Activated CD8-positive, alpha-beta memory T cell treated with anti-CD3 and anti-CD28 coated beads for 4 hours (primary cell): ENCODE measurements around the gene FOXP1.

ENCODE experiments used
- DNase-seq, 2 donors: peaks; one replicate each; pipeline ENCODE4 v3.0.0-alpha.2; 2020; ENCODE audit warnings: low read depth in 2 of 2

Gene FOXP1

DNA sequence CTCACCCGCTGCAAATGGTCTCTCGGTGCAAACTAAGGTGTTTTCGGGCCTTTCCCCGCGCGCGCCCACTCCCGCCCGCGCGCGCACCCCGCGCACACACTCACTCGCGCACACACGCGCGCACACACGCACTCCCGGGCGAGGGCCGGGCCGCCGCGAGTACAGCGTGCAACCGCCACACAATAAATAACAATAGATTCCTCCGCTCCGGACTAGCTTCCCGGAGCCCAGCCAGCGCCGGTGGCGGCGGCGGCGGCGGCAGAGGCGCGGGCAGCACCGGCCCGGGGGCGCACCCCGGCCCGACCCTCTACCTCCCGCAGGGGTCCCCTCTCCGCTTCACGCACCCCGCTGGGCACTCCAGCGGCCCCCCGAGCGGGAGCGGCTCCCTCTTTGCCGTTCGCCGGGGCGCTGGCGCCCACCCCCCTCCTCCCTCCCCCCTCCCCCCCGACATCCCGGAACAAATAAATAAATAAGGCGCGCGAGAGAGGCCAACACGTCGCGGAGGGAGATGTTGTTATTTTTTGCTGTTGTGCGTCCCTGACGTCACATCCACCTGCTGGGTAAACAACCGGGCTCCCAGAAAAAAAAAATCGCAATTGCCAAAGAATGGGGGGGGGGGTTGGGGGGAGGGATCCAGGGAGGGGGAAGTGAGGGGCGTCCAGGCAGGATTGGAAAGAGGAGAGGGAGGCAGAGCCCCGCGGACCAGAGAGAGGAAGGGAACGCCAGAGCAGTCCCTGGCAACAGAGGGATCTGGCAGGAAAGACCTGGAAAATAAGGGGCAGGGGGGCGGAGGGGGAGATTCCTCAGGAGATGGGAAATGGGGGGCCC lies at the start of gene FOXP1:
Gene FOXP1 (minus strand): TSS at position 163 of the 828 bp plus-strand sequence. CDS start 385,347 bp downstream, outside the sequence.
- DNase-seq: peak in 1 of 2 donors; percentile 37

DNA sequence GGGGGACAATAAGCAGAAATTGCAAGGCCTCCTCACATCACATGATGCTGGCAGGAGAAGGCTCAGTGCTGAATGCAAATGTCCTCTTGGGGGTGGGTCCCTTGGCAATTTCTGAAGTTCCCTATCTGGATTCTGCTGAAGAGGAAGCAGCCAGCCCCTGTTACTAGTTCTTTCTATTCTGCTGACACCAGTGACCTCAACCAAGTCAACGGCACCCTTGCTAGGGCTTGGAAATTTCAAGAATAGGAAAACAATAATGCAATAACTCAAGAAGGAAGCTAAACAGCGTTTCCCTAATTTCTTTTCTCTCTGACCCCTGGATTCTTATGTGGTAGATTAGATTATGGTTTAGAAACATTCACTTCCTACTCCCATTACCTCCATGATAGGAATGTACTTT lies 46.2 kb upstream of the FOXP1 start:
- no peak for DNase-seq

DNA sequence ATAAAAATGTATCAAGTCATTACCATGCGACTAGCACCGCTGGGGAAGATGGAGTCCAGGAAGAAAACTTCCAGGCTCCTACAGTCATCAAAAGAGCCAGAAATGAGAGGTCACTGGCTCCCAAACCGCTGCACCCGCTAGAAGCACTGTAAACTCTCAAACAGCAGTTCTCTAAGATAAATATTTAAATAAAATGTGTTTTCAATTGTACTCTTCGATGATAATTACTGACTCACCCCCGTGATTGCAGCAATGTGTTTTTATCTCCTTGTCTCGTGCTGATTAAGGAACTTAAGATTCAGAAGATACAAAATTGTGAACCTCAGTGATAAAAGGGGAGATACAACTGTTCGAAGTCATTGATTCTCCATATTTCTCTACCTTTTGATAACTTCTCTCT lies 45.8 kb upstream of the FOXP1 start:
- DNase-seq: no peak

GRCh38 chr3:71628522-71628921 lies 45.0 kb upstream of the FOXP1 start:
- no peak for DNase-seq

GRCh38 chr3:71625676-71626075 lies 42.1 kb upstream of the FOXP1 start:
- DNase-seq: no peak

DNA sequence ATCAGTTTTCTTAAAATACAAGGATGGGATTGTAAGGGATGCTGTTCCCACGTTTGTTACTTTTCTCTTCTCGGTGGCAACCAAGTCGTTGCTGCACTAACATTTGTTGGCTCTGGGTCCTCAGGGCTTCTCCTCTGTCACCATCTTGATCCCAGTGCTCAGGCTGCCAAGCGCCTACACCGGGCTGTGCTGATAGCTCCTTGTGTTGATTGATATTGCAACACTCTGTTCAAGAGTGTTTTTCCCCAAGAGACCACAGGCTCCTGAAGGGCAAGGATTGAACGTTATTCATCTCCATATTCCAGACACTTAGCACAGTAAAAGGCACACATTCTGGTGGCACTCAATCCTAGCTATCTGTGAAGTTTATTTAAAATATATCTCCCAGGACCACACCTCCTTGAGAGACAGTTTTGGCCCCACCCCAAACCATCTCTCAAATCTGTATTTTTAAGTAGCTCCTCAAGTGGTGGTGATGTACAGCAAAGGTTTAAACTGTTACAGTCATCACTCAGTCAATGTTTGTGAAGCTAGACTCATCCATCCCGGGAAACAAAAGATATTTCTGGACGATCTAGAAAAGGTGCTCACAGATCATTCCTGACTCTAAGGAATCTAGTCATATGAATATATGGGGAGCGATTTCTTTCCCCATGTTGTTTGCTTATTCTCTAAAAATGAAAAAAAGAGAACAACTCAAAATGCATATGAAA lies 38.5 kb upstream of the FOXP1 start:
- no peak for DNase-seq

GRCh38 chr3:71618538-71618937 lies 35.0 kb upstream of the FOXP1 start:
- no peak for DNase-seq

DNA sequence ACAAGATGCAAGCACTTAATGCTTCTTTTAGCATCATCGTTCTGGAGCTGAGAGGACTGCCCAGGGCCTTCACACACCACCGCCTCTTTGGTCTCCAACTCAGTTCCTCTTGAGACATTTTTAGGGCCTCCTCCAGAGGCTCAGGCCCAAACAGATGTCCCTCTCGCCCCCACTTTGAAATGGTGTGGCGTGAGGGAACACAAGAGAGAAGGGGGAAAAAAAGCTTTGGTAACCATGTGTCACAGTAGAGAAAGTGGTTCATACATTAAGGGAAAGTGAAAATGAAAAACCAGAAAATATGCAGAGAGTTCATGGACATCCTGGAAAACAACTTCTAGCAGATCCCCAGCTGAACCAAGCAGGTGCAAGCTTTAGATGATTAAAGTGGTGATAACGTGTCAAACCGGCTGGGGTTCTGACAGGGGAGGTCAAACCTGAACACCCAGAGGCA lies 33.1 kb upstream of the FOXP1 start:
- no peak for DNase-seq

GRCh38 chr3:71614869-71615268 lies 31.3 kb upstream of the FOXP1 start:
- DNase-seq: no peak

- DNase-seq: no peak
Observed at GRCh38 chr3:71614426-71614825, 30.9 kb upstream of the FOXP1 start.

DNA sequence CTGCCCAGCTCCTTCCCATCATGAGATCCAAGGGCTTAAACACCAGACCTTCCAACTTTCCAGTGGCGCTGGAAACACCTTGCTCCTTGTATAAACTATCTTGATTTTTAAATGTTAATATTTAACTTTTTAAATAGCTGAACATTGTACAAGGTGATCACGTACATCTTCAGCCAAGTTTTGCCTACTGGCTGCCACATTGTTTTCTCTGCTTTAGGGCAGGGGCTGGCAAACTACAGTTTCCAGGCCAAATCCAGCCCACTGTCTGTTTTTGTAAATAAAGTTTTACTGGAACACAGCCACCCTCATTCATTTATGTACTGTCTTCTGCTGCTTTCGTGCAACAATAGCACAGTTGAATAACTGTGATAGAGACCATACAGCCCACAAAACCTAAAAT lies 27.6 kb upstream of the FOXP1 start:
- DNase-seq: no peak

GRCh38 chr3:71607364-71607763 lies 23.8 kb upstream of the FOXP1 start:
- DNase-seq: no peak

DNA sequence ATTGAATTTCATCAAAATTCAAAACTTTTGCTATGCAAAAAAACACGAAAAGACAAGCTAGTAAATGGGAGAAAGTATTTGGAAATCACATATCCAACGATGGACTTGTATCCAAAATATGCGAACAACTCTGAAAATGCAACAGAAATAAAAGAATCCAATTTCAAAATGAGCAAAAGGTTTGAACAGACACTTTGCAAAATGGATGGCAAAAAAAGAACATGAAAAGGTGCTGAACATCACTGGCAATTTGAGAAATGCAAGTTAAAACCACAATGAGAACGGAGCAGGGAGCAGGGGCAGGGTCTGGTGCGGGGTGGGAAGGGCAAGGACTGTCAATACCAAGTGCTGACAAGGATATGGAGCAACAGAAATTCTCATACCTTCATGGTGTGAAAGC lies 23.1 kb upstream of the FOXP1 start:
- DNase-seq: no peak

DNA sequence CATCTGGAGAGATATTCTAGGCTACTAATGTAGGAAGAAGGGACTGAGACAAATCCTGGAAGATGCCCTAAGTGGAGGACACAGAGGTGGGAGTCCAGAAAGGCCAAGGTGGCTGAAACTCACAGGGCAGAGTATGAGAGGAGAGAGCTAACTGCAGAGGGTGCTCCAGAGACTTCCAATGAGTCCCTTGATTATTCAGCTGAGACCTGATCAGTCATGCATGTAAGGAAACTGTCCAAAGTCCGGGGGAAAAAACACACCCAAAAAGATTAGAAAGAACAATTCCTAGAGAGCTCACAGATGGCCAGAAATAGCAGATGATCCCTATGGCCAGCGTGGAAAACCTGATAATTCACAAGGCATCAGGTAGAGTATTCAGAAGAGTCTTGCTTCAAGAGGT lies 18.7 kb upstream of the FOXP1 start:
- DNase-seq: no peak

GRCh38 chr3:71601811-71602210 lies 18.3 kb upstream of the FOXP1 start:
- DNase-seq: no peak

GRCh38 chr3:71600646-71601288 lies 17.2 kb upstream of the FOXP1 start:
- DNase-seq: no peak

DNA sequence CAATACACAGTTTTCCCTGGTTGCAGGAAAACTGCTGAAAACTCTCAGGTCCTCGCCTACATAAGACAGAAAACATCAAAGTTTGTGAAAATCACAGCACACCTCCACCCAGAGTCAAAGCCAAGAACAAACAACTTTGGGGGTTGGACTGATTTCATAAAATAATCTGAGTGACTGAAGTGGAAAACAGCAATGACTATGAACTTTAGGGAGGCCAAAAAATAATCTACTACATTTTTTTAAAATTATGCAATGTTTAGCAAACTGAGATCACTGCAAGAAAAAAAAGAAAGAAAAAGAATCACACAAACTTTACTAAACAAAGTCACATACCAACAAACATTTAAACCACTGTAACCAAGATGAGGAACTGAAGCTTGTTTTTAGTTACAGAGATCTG lies 15.9 kb upstream of the FOXP1 start:
- no peak for DNase-seq

GRCh38 chr3:71598292-71598691 lies 14.8 kb upstream of the FOXP1 start:
- no peak for DNase-seq

DNA sequence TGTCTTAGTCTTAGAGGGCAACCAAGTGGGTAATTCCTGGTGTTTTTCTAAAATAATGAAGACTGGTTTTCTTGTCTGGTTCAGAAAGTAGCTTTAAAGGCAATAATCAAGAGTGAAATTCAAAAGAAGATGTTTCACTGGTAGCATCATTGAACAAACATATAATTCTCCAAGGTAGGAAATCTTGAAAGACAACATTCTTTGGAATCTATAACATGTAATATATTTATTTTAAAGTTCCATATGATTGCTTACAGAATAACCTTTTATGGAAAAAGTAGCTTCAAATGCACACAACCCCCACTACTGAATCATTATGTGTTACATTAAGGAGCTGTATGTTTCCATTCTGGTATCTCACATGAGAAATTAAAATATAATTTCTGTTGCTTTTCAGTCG lies 13.8 kb upstream of the FOXP1 start:
- DNase-seq: no peak

DNA sequence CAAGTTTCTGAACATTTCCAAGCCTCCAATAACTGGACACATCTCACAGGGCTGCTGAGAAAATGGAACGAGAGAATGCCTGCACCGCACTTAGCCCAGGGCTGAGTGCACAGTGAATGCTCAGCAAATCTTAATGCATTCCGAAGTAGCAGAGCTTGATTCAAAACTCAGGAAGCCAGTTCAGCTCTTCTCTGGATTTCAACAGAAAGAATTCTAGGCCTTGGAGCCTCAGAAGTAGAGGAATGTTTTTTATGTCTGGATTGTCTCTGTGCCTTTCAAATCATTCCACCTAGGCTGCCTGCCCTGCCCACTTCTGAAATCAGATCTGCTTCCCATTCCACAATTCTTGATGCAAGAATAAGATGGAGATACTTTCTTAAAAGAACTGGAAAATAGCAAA lies 9.6 kb upstream of the FOXP1 start:
- no peak for DNase-seq

GRCh38 chr3:71591101-71591500 lies 7.6 kb upstream of the FOXP1 start:
- DNase-seq: no peak

DNA sequence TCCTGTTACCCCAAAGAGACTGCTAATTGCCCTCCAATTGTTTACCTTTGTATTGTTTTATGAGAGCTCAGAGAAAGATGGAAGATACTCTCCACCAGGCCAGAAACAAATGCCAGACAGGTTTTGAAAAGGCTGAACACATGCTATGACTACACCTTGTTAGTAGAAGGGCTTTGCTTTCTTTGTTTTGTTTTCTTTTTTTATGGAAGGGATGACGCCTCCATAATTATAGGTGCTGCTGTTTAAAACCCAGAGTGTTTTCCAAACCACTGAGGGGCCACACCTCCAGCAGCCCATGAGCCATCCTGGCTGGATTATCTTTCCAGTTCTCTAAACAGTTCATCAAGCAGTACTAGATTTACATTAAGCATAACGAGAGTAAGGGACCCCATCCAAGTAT lies 5.6 kb upstream of the FOXP1 start:
- DNase-seq: no peak

DNA sequence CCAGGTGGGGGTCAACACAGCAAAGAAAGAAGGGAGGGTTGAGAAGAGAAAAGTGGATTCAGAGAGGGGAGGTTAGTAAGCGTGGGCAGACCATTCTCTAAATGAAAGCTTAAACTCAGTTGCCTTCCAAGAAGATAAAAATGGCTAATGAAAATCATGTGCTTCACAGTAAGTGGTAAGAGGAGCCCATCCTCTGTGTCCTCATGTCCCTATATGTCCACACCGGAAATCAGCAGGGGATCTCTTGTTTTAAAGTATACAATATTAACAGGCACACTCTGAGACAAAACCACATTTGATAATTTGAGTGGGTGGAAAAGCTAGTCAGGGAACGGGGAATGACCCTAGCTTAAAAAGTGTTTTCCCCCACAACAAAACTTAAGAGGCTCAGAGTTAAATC lies 4.4 kb upstream of the FOXP1 start:
- no peak for DNase-seq
